Measurements from ENCODE around the gene NAGPA.

DNA sequence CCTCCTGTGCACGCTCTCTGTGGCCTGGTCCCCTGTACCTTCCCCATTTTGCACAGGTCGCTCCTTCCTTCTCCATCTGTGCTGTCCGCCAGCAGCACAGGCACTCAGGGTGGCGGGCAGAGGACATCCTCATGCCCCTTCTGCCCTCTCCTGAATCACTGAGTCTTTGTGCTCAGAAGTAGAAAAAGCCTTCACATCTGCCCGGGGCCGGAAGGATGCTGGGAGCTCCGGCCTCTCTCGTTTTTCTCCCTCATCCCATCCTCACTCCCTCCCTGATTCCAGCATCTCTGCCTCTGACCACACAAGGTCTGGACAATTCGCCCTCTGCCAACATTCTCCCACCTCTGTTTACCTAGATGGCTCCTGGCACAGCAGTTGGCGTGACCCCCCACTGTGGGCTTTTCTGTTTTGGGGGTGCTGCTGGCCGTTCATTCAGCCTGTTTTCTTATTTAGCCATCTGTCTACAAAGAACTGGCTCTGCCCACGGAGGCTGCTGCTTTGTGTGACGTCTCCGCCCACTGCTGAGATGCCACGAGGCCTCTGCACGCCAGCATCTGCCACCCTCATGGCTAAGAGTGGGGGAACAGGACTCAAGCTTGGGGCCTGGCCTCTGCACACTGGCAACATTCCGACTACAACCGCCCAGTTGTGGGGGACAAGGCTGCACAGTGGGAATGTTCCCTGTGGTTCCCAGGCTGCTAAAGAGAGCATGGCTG, 38.9 kb downstream of the NAGPA start:
- TF ChIP-seq, protein P1, sequence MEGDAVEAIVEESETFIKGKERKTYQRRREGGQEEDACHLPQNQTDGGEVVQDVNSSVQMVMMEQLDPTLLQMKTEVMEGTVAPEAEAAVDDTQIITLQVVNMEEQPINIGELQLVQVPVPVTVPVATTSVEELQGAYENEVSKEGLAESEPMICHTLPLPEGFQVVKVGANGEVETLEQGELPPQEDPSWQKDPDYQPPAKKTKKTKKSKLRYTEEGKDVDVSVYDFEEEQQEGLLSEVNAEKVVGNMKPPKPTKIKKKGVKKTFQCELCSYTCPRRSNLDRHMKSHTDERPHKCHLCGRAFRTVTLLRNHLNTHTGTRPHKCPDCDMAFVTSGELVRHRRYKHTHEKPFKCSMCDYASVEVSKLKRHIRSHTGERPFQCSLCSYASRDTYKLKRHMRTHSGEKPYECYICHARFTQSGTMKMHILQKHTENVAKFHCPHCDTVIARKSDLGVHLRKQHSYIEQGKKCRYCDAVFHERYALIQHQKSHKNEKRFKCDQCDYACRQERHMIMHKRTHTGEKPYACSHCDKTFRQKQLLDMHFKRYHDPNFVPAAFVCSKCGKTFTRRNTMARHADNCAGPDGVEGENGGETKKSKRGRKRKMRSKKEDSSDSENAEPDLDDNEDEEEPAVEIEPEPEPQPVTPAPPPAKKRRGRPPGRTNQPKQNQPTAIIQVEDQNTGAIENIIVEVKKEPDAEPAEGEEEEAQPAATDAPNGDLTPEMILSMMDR (IDR thresholded peaks at IDR 0.05; ENCODE audit: insufficient read depth, low read length), result no peak
- TF ChIP-seq, protein P2, sequence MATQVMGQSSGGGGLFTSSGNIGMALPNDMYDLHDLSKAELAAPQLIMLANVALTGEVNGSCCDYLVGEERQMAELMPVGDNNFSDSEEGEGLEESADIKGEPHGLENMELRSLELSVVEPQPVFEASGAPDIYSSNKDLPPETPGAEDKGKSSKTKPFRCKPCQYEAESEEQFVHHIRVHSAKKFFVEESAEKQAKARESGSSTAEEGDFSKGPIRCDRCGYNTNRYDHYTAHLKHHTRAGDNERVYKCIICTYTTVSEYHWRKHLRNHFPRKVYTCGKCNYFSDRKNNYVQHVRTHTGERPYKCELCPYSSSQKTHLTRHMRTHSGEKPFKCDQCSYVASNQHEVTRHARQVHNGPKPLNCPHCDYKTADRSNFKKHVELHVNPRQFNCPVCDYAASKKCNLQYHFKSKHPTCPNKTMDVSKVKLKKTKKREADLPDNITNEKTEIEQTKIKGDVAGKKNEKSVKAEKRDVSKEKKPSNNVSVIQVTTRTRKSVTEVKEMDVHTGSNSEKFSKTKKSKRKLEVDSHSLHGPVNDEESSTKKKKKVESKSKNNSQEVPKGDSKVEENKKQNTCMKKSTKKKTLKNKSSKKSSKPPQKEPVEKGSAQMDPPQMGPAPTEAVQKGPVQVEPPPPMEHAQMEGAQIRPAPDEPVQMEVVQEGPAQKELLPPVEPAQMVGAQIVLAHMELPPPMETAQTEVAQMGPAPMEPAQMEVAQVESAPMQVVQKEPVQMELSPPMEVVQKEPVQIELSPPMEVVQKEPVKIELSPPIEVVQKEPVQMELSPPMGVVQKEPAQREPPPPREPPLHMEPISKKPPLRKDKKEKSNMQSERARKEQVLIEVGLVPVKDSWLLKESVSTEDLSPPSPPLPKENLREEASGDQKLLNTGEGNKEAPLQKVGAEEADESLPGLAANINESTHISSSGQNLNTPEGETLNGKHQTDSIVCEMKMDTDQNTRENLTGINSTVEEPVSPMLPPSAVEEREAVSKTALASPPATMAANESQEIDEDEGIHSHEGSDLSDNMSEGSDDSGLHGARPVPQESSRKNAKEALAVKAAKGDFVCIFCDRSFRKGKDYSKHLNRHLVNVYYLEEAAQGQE (IDR thresholded peaks at IDR 0.05; ENCODE audit: insufficient replicate concordance, low read depth), result no peak
- no peak for TF ChIP-seq POLR2AphosphoS5 (IDR thresholded peaks at IDR 0.05; ENCODE audit: low read depth)
